ENCODE data around the gene CMBL. TPM values are rescaled to one million over a fixed set of nuclear protein-coding genes. Genes with fewer than 3 reads are reported as not detected.

The CMBL gene
- polyA plus RNA-seq (2013), result 7.8 and 8.8 TPM in 2 replicates

- peak; percentile 30 to 52 for DNase-seq
- WGBS (ENCODE audit: extremely low coverage, insufficient coverage, insufficient read length), result 100% methylated on average over 1 of the region's 56 CpGs
- H4K12ac ChIP-seq (ENCODE audit: low read depth, low read length), result no peak within 1 kb of the TSS
- H2BK12ac ChIP-seq (ENCODE audit: low read length), result peak within 1 kb of the TSS; percentile 33
- H3K14ac ChIP-seq (ENCODE audit: low read length), result peak within 1 kb of the TSS; percentile 78
- peak within 1 kb of the TSS; percentile 41 for H4K91ac ChIP-seq (ENCODE audit: low read depth, low read length)
- peak within 1 kb of the TSS; percentile 78 for H3K4me3 ChIP-seq (ENCODE audit: low read depth, low read length)
- H3K79me1 ChIP-seq (ENCODE audit: low read length), result peaks cover 6% of the 10 kb centered on the region
- H2BK5ac ChIP-seq (ENCODE audit: low read depth, low read length, poor library complexity), result peak within 1 kb of the TSS; percentile 54
- no peak within 1 kb of the TSS for H3K27ac ChIP-seq (ENCODE audit: low read depth, low read length)
- peak within 1 kb of the TSS; percentile 42 for H2AFZ ChIP-seq (ENCODE audit: insufficient read depth, low read length, poor library complexity)
- H3K4ac ChIP-seq (ENCODE audit: low read depth, low read length), result no peak within 1 kb of the TSS
- H3K18ac ChIP-seq (ENCODE audit: low read length), result peak within 1 kb of the TSS; percentile 80
- peak within 1 kb of the TSS; percentile 91 for H3K4me2 ChIP-seq (ENCODE audit: low read length)
- H3K79me2 ChIP-seq (ENCODE audit: control insufficient read depth, insufficient read depth, low read length, poor library complexity), result peaks cover 2% of the 10 kb centered on the region
- H3K9ac ChIP-seq (ENCODE audit: low read length), result peak within 1 kb of the TSS; percentile 45
- H2BK120ac ChIP-seq (ENCODE audit: insufficient read depth, low read length, poor library complexity), result peak within 1 kb of the TSS; percentile 34
- H3K4me1 ChIP-seq (ENCODE audit: control insufficient read depth in 1 of 2, insufficient read depth in 2 of 2, low read length in 2 of 2), result peaks cover 0 to 3% of the 10 kb centered on the region in 2 experiments
- H2AK5ac ChIP-seq (ENCODE audit: low read length), result no peak within 1 kb of the TSS
- no peaks in the 10 kb centered on the region for H3K36me3 ChIP-seq (ENCODE audit: control insufficient read depth in 1 of 2, insufficient read depth in 2 of 2, low read length in 2 of 2)
- no peaks in the 10 kb centered on the region for H3K27me3 ChIP-seq (ENCODE audit: insufficient read depth, low read length)
- H3K9me3 ChIP-seq (ENCODE audit: insufficient read depth, low read depth, low read length), result peaks cover 1% of the 10 kb centered on the region
- peak within 1 kb of the TSS; percentile 88 for H4K8ac ChIP-seq (ENCODE audit: low read depth, low read length)
- no peak within 1 kb of the TSS for H3K23ac ChIP-seq (ENCODE audit: low read length)
These were observed at the start of gene CMBL for GRCh38 chr5:10307206-10308148. TSS of gene CMBL (minus strand) at chr5:10307902. CDS start at chr5:10290762, 17,140 bp downstream.

GRCh38 chr5:10355071-10355889 is 47.6 kb upstream of the CMBL start:
- no CpG with 5 or more reads among the region's 16 CpGs for WGBS (ENCODE audit: extremely low coverage, insufficient coverage, insufficient read length)
- Histone ChIP-seq H4K91ac (ENCODE audit: low read depth, low read length) (no peak overlapping the region), H2BK12ac (ENCODE audit: low read length) (no peak overlapping the region)

GRCh38 chr5:10354048-10354872 is 46.6 kb upstream of the CMBL start:
- Histone ChIP-seq H3K9me3 (ENCODE audit: insufficient read depth, low read depth, low read length) (no peaks in the 10 kb centered on the region), H3K79me1 (ENCODE audit: low read length) (peaks cover 13% of the 10 kb centered on the region), H2BK5ac (ENCODE audit: low read depth, low read length, poor library complexity) (peak overlapping the region; percentile 92), H3K27ac (ENCODE audit: low read depth, low read length) (peak overlapping the region; percentile 99), H4K8ac (ENCODE audit: low read depth, low read length) (peak overlapping the region; percentile 87), H3K4ac (ENCODE audit: low read depth, low read length) (peak overlapping the region; percentile 70), H3K36me3 (ENCODE audit: control insufficient read depth in 1 of 2, insufficient read depth in 2 of 2, low read length in 2 of 2) (no peaks in the 10 kb centered on the region), H3K27me3 (ENCODE audit: insufficient read depth, low read length) (no peaks in the 10 kb centered on the region), H3K14ac (ENCODE audit: low read length) (peak overlapping the region; percentile 91), H2AFZ (ENCODE audit: insufficient read depth, low read length, poor library complexity) (peak overlapping the region; percentile 71), H3K79me2 (ENCODE audit: control insufficient read depth, insufficient read depth, low read length, poor library complexity) (peaks cover 10% of the 10 kb centered on the region), H2BK12ac (ENCODE audit: low read length) (no peak overlapping the region), H2AK5ac (ENCODE audit: low read length) (no peak overlapping the region), H3K4me2 (ENCODE audit: low read length) (peak overlapping the region; percentile 58), H3K9ac (ENCODE audit: low read length) (peak overlapping the region; percentile 93), H3K4me3 (ENCODE audit: low read depth, low read length) (peak overlapping the region; percentile 94), H2BK120ac (ENCODE audit: insufficient read depth, low read length, poor library complexity) (peak overlapping the region; percentile 82), H3K4me1 (ENCODE audit: control insufficient read depth in 1 of 2, insufficient read depth in 2 of 2, low read length in 2 of 2) (peaks cover 0 to 2% of the 10 kb centered on the region in 2 experiments), H4K91ac (ENCODE audit: low read depth, low read length) (peak overlapping the region; percentile 90), H4K12ac (ENCODE audit: low read depth, low read length) (peak overlapping the region; percentile 55), H3K18ac (ENCODE audit: low read length) (peak overlapping the region; percentile 87), H3K23ac (ENCODE audit: low read length) (no peak overlapping the region)
- no CpG with 5 or more reads among the region's 54 CpGs for WGBS (ENCODE audit: extremely low coverage, insufficient coverage, insufficient read length)
- peak; percentile 53 to 69 for DNase-seq

More at GRCh38 chr5:10355071-10355889, 47.6 kb upstream of the CMBL start:
- peaks cover 10% of the 10 kb centered on the region for H3K79me2 ChIP-seq (ENCODE audit: control insufficient read depth, insufficient read depth, low read length, poor library complexity)
- no peak overlapping the region for H2AK5ac ChIP-seq (ENCODE audit: low read length)
- H2AFZ ChIP-seq (ENCODE audit: insufficient read depth, low read length, poor library complexity), result no peak overlapping the region
- H3K27me3 ChIP-seq (ENCODE audit: insufficient read depth, low read length), result no peaks in the 10 kb centered on the region
- peaks cover 13% of the 10 kb centered on the region for H3K79me1 ChIP-seq (ENCODE audit: low read length)
- peaks cover 0 to 2% of the 10 kb centered on the region in 2 experiments for H3K4me1 ChIP-seq (ENCODE audit: control insufficient read depth in 1 of 2, insufficient read depth in 2 of 2, low read length in 2 of 2)
- H3K9me3 ChIP-seq (ENCODE audit: insufficient read depth, low read depth, low read length), result no peaks in the 10 kb centered on the region
- no peak overlapping the region for H4K8ac ChIP-seq (ENCODE audit: low read depth, low read length)
- H3K27ac ChIP-seq (ENCODE audit: low read depth, low read length), result no peak overlapping the region
- no peak overlapping the region for H2BK120ac ChIP-seq (ENCODE audit: insufficient read depth, low read length, poor library complexity)
- H3K4ac ChIP-seq (ENCODE audit: low read depth, low read length), result no peak overlapping the region
- DNase-seq, result peak; percentile 61 to 89
- no peaks in the 10 kb centered on the region for H3K36me3 ChIP-seq (ENCODE audit: control insufficient read depth in 1 of 2, insufficient read depth in 2 of 2, low read length in 2 of 2)
- H3K14ac ChIP-seq (ENCODE audit: low read length), result no peak overlapping the region
- H3K4me2 ChIP-seq (ENCODE audit: low read length), result peak overlapping the region; percentile 58
- no peak overlapping the region for H3K23ac ChIP-seq (ENCODE audit: low read length)
- no peak overlapping the region for H3K4me3 ChIP-seq (ENCODE audit: low read depth, low read length)
- no peak overlapping the region for H4K12ac ChIP-seq (ENCODE audit: low read depth, low read length)
- no peak overlapping the region for H3K18ac ChIP-seq (ENCODE audit: low read length)
- H3K9ac ChIP-seq (ENCODE audit: low read length), result no peak overlapping the region
- no peak overlapping the region for H2BK5ac ChIP-seq (ENCODE audit: low read depth, low read length, poor library complexity)

Measured in trophoblast cell (in vitro differentiated cells and primary cell).